ENCODE results near the gene HMGCS1.

HMGCS1 gene

GRCh38 chr5:43304525-43304924 is 8.7 kb downstream of the HMGCS1 start:
- TF ChIP-seq REST (IDR thresholded peaks at IDR 0.05; ENCODE audit: insufficient replicate concordance, low read depth) (no peak), GABPA (IDR thresholded peaks at IDR 0.05; ENCODE audit: low read depth) (no peak), POLR2AphosphoS5 (IDR thresholded peaks at IDR 0.05; ENCODE audit: low read depth) (no peak), SPI1 (IDR thresholded peaks at IDR 0.05; ENCODE audit: borderline replicate concordance, low read depth) (no peak)
- TF ChIP-seq, protein P1, sequence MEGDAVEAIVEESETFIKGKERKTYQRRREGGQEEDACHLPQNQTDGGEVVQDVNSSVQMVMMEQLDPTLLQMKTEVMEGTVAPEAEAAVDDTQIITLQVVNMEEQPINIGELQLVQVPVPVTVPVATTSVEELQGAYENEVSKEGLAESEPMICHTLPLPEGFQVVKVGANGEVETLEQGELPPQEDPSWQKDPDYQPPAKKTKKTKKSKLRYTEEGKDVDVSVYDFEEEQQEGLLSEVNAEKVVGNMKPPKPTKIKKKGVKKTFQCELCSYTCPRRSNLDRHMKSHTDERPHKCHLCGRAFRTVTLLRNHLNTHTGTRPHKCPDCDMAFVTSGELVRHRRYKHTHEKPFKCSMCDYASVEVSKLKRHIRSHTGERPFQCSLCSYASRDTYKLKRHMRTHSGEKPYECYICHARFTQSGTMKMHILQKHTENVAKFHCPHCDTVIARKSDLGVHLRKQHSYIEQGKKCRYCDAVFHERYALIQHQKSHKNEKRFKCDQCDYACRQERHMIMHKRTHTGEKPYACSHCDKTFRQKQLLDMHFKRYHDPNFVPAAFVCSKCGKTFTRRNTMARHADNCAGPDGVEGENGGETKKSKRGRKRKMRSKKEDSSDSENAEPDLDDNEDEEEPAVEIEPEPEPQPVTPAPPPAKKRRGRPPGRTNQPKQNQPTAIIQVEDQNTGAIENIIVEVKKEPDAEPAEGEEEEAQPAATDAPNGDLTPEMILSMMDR (IDR thresholded peaks at IDR 0.05; ENCODE audit: insufficient read depth, low read length): no peak
- Histone ChIP-seq H3K27me3 (ENCODE audit: insufficient read depth, poor library complexity, severe bottlenecking) (no peaks in the 10 kb centered on the region), H3K4me3 (replicated peaks; ENCODE audit: insufficient read depth, low read length) (no peak overlapping the region), H3K27ac (replicated peaks) (no peak overlapping the region)
- DNase-seq (ENCODE audit: low read depth in 1 of 2, low spot score in 1 of 2): no peak

GRCh38 chr5:43303242-43303641 is 10.0 kb downstream of the HMGCS1 start:
- no peak for TF ChIP-seq POLR2AphosphoS5 (IDR thresholded peaks at IDR 0.05; ENCODE audit: low read depth)
- TF ChIP-seq, protein P1 (IDR thresholded peaks at IDR 0.05; ENCODE audit: insufficient read depth, low read length): no peak
- no peak for TF ChIP-seq SPI1 (IDR thresholded peaks at IDR 0.05; ENCODE audit: borderline replicate concordance, low read depth)
- no peak for TF ChIP-seq GABPA (IDR thresholded peaks at IDR 0.05; ENCODE audit: low read depth)
- no peak for TF ChIP-seq REST (IDR thresholded peaks at IDR 0.05; ENCODE audit: insufficient replicate concordance, low read depth)
- DNase-seq (ENCODE audit: low read depth in 1 of 2, low spot score in 1 of 2): no peak
- no peaks in the 10 kb centered on the region for H3K27me3 ChIP-seq (ENCODE audit: insufficient read depth, poor library complexity, severe bottlenecking)
- H3K27ac ChIP-seq (replicated peaks): no peak overlapping the region
- no peak overlapping the region for H3K4me3 ChIP-seq (replicated peaks; ENCODE audit: insufficient read depth, low read length)

- no peak for DNase-seq (ENCODE audit: low read depth in 1 of 2, low spot score in 1 of 2)
- TF ChIP-seq SPI1 (IDR thresholded peaks at IDR 0.05; ENCODE audit: borderline replicate concordance, low read depth): no peak
- no peak for TF ChIP-seq REST (IDR thresholded peaks at IDR 0.05; ENCODE audit: insufficient replicate concordance, low read depth)
- Histone ChIP-seq H3K27me3 (ENCODE audit: insufficient read depth, poor library complexity, severe bottlenecking) (no peaks in the 10 kb centered on the region), H3K27ac (replicated peaks) (no peak overlapping the region), H3K4me3 (replicated peaks; ENCODE audit: insufficient read depth, low read length) (no peak overlapping the region)
Observed at GRCh38 chr5:43302481-43302880, 10.7 kb downstream of the HMGCS1 start.

- no peaks in the 10 kb centered on the region for H3K27me3 ChIP-seq (ENCODE audit: insufficient read depth, poor library complexity, severe bottlenecking)
- DNase-seq (ENCODE audit: low read depth in 1 of 2, low spot score in 1 of 2): no peak
- TF ChIP-seq SPI1 (IDR thresholded peaks at IDR 0.05; ENCODE audit: borderline replicate concordance, low read depth) (no peak), REST (IDR thresholded peaks at IDR 0.05; ENCODE audit: insufficient replicate concordance, low read depth) (no peak), POLR2AphosphoS5 (IDR thresholded peaks at IDR 0.05; ENCODE audit: low read depth) (no peak), GABPA (IDR thresholded peaks at IDR 0.05; ENCODE audit: low read depth) (no peak)
- TF ChIP-seq, protein P1 (IDR thresholded peaks at IDR 0.05; ENCODE audit: insufficient read depth, low read length): no peak
- H3K27ac ChIP-seq (replicated peaks): no peak overlapping the region
- H3K4me3 ChIP-seq (replicated peaks; ENCODE audit: insufficient read depth, low read length): no peak overlapping the region
Observed at GRCh38 chr5:43301653-43302091, 11.5 kb downstream of the HMGCS1 start.
